HT-29 (cell line): Measurements from ENCODE around the gene HOXB8. TPM values are rescaled to one million over a fixed set of nuclear protein-coding genes. Genes with fewer than 3 reads are reported as not detected.
A peak's percentile ranks its signal among the peaks of the same experiment; 100 is the strongest.

Experiments
- DNase-seq: peaks from one replicate; pipeline ENCODE4 v3.0.0-alpha.2; 2015; ENCODE audit warnings: low spot score
- total RNA-seq: library from RNA; depleted of rRNA; stranded (reverse); fragments of >200 nt; shearing (Covaris generic); gene quantifications from 2 replicates; pipeline ENCODE4 v1.2.3, GENCODE V29; 2014

The HOXB8 gene
- total RNA-seq, 1 experiment from 2014 or later = 51.0 TPM

GRCh38 chr17:48637323-48638260 is 22.5 kb upstream of the HOXB8 start:
- peak; percentile 76 for DNase-seq

GRCh38 chr17:48636177-48637018 is 21.3 kb upstream of the HOXB8 start:
- DNase-seq = peak; percentile 92

DNA sequence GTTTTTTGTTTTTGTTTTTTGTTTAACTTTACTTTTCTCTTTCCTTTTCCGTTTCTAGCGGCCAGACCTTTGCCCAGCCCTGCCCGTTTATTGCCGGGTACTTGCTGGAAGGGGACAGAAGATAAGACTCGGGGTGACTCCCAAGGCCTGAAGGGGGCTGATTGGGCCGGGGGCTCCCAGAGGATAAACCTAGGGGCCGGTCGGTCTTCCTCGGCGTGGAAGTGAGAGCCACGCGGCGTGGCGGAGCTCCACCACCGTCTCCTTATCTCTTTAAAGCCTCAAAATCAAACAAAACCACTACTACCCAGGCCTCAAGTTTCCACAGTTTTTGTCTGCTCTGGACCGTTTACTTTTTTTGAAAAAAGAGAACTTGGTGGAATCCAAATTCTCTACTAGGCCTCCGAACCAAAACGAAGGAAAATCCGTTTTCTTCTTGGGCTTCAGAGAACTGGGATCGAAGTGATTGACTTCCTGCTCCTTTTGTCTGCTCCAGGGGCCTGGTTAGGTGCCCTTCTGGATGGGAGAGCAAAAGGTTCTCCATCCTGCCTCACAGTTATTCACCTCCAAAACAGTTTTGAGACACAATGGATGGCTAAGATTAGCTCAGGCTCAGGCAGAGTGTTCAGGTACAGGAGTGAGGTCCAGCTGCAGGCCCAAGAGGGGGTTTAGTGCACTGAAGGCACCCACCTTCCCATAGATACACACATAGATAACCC is 19.6 kb upstream of the HOXB8 start:
- DNase-seq = peak; percentile 41

GRCh38 chr17:48633266-48633677 is 18.2 kb upstream of the HOXB8 start:
- no peak for DNase-seq

DNA sequence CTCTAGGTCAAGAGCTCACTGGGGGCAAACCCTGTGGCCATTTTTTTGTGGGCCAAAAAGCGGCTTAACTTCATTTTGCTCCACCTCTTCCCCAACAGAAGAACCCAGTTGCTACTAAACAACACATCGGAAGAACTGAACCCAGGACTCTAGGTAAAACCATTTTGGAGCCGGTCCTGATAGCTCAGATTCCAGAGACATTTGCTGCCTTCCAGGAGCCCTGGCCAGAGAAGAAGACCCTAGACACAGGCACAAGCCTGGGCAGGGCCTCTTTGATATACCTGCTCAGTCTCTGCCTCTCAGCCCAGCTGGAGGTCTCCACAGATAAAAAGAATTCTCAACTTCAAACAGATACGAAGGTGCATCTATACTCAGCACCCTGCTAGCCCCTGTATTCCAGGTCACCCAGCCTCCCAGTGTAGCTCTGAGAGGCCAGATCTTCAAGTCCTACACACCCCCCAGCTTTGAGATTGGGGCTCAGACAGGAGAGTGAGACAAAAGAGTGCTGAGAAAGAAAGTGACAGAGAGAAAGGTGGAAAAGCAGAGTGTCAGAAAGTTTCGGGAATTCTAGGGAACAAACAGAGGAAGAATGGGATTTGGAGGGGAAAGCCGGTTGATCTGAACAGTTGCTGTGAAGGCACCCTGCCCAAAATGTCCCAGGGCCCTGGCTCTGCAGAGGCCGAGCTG is 17.6 kb upstream of the HOXB8 start:
- peak; percentile 83 for DNase-seq

DNA sequence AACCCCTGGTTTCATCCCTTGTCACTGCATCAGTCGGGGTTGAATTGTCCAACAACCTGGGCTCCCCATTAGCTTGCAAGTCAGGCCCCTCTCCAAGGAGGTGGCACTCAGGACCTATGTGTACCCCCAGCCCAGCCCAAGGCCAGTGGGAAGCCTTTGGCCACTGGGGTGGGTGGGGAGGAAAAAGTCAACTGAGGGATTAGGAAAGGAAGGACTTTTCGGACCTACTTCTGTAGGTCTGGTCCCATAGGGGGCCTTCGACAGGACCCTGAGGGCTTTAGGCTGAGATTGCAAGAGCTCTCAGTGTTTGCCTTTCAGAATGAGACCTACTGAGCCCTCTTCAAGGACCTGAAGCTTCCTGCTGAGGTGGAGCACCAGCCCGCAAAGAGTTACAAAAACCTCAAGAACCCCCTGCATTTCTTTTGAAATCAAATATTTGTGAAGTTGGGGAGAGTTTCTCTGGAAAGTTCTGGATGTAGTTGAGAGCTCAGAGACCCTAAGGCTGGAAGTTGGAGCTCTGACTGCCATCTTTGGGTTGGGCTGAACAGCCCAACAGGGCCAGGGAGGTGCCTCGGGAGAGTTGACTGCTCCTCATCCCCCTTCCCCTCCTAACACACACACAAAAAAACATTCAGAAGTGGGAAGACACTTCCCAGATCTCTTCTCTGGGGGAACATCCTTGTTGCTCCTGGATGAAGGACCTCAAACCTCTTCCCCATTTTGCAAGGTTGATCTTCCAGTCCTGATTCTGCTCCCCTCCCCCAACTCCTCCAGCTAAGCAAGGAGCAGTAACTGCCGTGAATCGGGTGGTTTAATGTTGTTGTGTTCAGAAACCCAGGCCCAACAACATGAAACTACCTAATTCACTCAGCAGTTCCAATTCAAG is 16.8 kb upstream of the HOXB8 start:
- peak; percentile 76 for DNase-seq

DNA sequence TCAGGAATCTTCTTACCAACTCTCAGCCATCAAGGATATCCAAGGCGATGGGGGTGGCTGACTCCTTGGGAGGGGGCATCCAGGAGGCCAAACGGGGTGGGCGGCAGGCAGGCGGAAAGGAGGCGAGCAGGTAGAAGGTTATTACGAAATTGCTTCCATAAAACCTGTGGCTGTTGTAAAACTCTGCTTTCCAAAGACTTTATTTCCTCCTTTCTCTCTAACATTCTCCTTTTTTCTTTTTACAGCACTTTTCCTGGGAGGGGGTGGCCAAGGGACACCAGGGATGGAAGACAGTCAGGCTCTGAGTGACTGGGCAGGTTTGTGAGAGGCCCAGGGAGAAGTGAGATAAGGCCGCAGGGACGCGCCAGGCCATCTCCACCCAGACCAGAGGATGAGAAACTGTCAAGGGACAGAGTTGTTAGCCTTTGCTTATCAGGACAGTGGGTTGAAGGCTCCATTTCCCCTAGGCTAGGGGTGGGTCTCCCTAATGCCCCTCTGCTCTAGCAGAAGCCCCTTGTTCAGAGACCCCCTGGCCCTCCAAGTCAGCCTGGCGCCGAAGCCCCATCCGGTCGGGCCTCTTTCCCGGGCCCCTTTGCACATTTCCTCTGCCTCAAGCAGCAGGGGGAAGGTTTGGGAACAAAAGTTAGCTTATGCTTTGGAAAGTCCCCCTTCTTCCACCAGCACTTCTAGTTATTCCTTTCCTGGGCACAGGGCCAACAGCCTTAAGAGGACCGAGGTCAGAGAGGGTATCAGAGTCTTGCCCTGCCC is 16.0 kb upstream of the HOXB8 start:
- peak; percentile 69 for DNase-seq

DNA sequence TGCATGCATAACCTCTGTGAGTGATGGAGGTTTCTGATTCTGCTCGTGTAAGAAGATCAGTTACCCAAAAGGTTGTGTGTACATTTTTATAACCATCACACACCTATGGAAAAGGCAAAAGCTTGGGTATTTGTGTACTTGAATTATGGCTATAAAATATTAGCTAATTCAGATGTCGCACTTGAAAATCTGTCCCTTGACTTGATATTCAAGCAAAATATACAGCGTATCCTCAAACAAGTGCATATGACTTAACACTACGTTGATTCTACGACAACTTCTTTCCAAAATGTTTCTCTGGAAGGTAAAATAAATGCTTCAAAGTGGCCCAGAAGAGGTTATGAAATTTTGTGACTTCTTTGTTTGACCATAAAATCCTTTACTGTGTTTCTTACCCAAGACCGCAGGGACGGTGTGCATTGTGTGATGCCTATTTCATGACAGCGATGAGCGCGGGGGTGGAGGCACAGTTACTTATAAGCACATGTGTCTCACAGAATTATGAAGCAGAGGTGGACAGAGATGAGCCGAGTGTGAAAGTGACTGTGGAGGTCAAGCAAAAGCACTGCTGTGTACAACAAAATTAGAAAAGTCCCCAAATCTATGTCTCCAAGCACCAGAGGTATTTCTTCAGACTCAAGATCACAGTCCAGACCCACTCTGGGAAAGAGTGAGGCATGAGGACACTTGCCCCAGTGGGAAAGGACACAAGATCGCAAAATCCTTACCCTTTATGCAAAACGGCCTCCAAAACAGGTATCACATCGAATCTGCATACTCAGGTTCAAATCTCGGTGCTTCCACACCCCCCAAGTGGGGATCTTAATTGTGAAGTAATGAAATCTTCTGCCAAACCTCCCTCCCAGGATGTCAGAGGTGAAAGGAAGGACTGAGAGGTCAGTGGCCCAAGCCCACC is 15.2 kb upstream of the HOXB8 start:
- peak; percentile 72 for DNase-seq

GRCh38 chr17:48629411-48629759 is 14.3 kb upstream of the HOXB8 start:
- no peak for DNase-seq

DNA sequence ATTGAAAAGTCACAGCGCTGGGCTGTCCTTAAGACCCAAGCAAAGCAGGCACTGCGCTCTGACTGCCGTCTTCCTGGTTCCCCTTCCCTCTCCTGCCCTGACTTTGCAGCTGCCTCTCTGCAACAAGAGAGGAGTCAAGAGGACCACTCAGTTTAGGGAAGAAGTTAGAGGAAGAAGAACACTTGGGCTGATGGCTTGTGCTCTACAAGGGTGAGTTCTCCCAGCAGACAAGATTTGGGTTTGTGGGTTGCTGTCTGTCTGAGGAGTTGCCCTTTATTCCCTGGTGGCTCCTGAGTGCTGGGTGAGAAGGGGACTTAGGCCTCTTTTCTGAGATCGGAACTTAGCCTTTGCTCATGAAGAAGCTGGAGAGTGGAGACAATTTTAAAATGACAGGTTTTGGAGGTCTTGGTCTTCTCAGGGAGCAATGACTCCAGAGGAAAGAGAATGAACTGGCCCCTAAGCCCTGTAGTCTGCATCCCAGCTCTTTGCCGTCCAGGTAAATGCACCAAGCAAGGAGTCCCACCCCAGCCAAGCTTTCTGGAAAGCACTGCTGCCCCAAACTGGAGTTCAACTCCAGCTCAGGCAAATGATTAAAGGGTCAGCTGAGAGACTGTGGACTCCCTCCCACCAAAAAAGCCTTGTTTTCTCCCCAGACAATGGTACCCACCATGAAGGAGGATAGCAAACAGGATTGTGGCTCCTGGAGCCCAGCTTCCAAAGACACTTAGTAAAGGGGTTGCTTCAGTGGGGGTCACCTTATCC is 13.7 kb upstream of the HOXB8 start:
- peak; percentile 74 for DNase-seq

GRCh38 chr17:48627623-48628521 is 12.8 kb upstream of the HOXB8 start:
- no peak for DNase-seq

DNA sequence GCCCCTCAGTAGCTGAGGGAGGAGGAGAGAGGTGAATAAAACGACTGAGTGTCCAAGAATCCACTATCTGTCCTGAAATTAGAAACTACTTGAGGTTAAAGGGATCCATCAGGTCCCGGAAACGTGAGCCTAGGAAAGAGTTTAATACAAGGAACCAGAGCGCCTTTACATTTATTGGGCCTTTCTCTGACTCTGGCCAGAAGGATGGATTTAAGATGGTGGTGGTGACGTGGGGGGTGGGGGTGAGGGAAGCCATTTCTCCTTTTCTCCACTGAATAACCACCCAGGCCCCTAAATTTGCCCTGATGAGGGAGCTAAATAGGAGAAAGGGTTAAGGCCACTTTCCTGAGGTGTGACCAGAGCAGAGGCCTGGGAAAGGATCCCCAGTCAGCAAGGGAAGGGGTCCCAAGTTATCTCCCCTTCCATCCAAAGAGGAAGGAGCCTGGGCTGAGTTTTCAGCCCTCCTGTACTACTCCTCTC is 12.1 kb upstream of the HOXB8 start:
- DNase-seq = no peak

- DNase-seq = peak; percentile 96
These were observed 11.4 kb upstream of the HOXB8 start, which contains the start of gene HOXB9 for GRCh38 chr17:48626245-48627117. TSS of gene HOXB9 (minus strand) at chr17:48626358. CDS start at chr17:48626269, 89 bp downstream.

DNA sequence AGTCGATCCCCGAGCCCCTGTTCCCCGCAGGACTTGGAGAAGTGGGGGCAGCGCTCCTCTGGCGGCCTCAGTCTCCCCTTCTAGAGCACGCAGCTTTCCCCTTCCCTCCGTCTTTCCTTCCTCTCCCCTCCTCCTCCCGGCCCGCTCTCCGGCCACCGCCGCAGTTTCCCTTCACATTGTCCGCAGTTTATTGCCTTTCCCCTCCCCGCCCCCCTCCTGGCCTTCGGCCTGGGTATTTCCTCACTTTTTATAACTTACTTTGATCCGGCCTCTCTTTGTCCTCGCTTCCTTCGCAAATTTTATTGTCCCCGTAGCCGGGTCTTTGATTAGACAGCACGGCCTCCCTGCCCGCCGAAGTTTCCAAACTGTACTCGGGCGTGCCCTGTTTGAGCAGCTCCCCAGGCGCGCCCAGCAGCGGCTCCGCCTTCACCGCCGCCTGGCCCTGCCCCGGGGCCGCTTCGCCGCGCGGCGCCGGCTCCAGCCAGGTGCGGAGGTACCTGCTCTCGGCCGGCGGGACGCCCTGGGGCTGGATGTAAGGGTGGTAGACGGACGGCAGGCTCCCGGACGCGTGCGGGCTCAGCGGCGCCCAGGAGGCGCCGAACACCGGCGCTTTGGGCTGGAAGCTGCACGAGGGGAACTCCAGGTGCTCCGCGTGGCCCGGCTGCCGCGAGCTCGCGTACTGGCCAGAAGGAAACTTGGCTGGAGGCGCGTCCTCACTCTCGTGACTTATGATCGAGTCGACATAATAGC is 10.6 kb upstream of the HOXB8 start:
- DNase-seq = no peak
